CD4-positive, alpha-beta T cell (primary cell): ENCODE results near the gene NFATC1. TPM values are rescaled to one million over a fixed set of nuclear protein-coding genes. Genes with fewer than 3 reads are reported as not detected.
A peak's percentile ranks its signal among the peaks of the same experiment; 100 is the strongest.

Experiments used
- ATAC-seq: fragments of 200-7000 bp; cut with Tn5 transposase; one replicate; pipeline ENCODE4 v1.10.0; 2022; ENCODE audit warnings: mild to moderate bottlenecking; ENCODE audit not compliant: poor library complexity
- CTCF ChIA-PET: fragments of 350-600 bp; sonication (Branson Sonifier 250); formaldehyde crosslinking; loops from one replicate; lab custom pipeline; 2021; ENCODE audit warnings: antibody characterized with exemption, inconsistent platforms; lab: Charles Lee
- POLR2A ChIA-PET: fragments of 350-600 bp; sonication (Branson Sonifier 250); formaldehyde crosslinking; loops from one replicate; lab custom pipeline; 2021; ENCODE audit warnings: antibody characterized with exemption, inconsistent platforms; lab: Charles Lee
- DNase-seq, 14 experiments: peaks; one replicate each; pipeline ENCODE4 v3.0.0-alpha.2; 2013 to 2020; ENCODE audit warnings: mixed read lengths in 2 of 14
- H3K27ac ChIP-seq, 2 donors: one replicate each; pipeline versions ENCODE4 v1.5.1 to v1.7.0; 2013; ENCODE audit warnings: low read length in 2 of 2, low read depth in 1 of 2, mild to moderate bottlenecking in 1 of 2
- H3K27me3 ChIP-seq, 2 experiments: 1 replicate in 1 of 2; 2 replicates in 1 of 2; pipeline versions ENCODE4 v1.6.1 to v1.7.0; 2013; ENCODE audit warnings: low read length in 2 of 2, control low read depth in 1 of 2, mild to moderate bottlenecking in 1 of 2, moderate library complexity in 1 of 2; ENCODE audit not compliant: insufficient read depth in 2 of 2, control insufficient read depth in 1 of 2
- H3K36me3 ChIP-seq: one replicate; pipeline ENCODE4 v1.6.1; 2013; ENCODE audit warnings: low read length, control low read depth; ENCODE audit not compliant: insufficient read depth
- H3K4me1 ChIP-seq: one replicate; pipeline ENCODE4 v1.6.1; 2013; ENCODE audit warnings: low read length, control low read depth; ENCODE audit not compliant: insufficient read depth
- H3K4me3 ChIP-seq: one replicate; pipeline ENCODE4 v1.5.1; 2013; ENCODE audit warnings: mild to moderate bottlenecking, low read length, moderate library complexity
- H3K9me3 ChIP-seq, 2 experiments: 1 replicate in 1 of 2; 2 replicates in 1 of 2; pipeline versions ENCODE4 v1.6.1 to v1.7.0; 2013; ENCODE audit warnings: low read length in 2 of 2, mild to moderate bottlenecking in 2 of 2, control low read depth in 1 of 2, moderate library complexity in 1 of 2; ENCODE audit not compliant: control insufficient read depth in 1 of 2, insufficient read depth in 1 of 2
- H3K27ac Mint-ChIP-seq: one replicate; pipeline ENCODE4 v1.8.0; 2020; ENCODE audit warnings: mixed read lengths
- H3K27me3 Mint-ChIP-seq: one replicate; pipeline ENCODE4 v1.8.0; 2021; ENCODE audit warnings: mixed read lengths
- H3K36me3 Mint-ChIP-seq: one replicate; pipeline ENCODE4 v1.8.0; 2021; ENCODE audit warnings: low read depth, mixed read lengths
- H3K4me1 Mint-ChIP-seq: one replicate; pipeline ENCODE4 v1.8.0; 2021; ENCODE audit warnings: low read depth, mixed read lengths
- H3K4me3 Mint-ChIP-seq: one replicate; pipeline ENCODE4 v1.8.0; 2020; ENCODE audit warnings: mild to moderate bottlenecking, mixed read lengths
- H3K9me3 Mint-ChIP-seq: one replicate; pipeline ENCODE4 v1.8.0; 2020; ENCODE audit warnings: mixed read lengths
- CTCF ChIP-seq: fragments of 200-600 bp; IDR thresholded peaks from one replicate; pipeline ENCODE4 v1.8.0; 2022; ENCODE audit warnings: antibody characterized with exemption, mild to moderate bottlenecking
- intact Hi-C, 2 experiments: fragments of 100-400 bp; cut with DNase I in 1 of 2; cut with micrococcal nuclease in 1 of 2; formaldehyde crosslinking; loops; one replicate each; pipeline versions ENCODE4 v1.15.1 to v1.9.0; 2023 to 2025; cut with DNase I, micrococcal nuclease
- total RNA-seq, 174 experiments: library from RNA in 2 of 174; stranded (reverse) in 2 of 174; gene quantifications; one replicate each; pipeline ENCODE4 v1.2.3 and lab custom pipeline; 2021 to 2026

The NFATC1 gene
- total RNA-seq, 2 experiments from 2014 or later: 107 to 113 TPM

GRCh38 chr18:79438089-79438897, 42.6 kb downstream of the NFATC1 start:
- Mint-ChIP-seq H3K36me3 (peaks cover 58% of the 10 kb centered on the region), H3K9me3 (no peaks in the 10 kb centered on the region), H3K4me1 (peaks cover 56% of the 10 kb centered on the region), H3K27me3 (no peaks in the 10 kb centered on the region), H3K27ac (peak overlapping the region; percentile 81), H3K4me3 (peak overlapping the region; percentile 34)
- Histone ChIP-seq H3K4me3 (no peak overlapping the region), H3K36me3 (peaks cover 58% of the 10 kb centered on the region), H3K9me3 (no peaks in the 10 kb centered on the region), H3K4me1 (peaks cover 66% of the 10 kb centered on the region), H3K27ac (no peak overlapping the region), H3K27me3 (no peaks in the 10 kb centered on the region)
- ATAC-seq: no peak
- ChIA-PET CTCF (no interaction called here), POLR2A (interaction anchor here (1.4 to 1.5 kb wide), 2 partner anchors 33 to 86 kb away, joined by 4 read pairs; no protein-coding TSS in a partner anchor)
- no peak for TF ChIP-seq CTCF
- DNase-seq: no peak
- intact Hi-C loops: loop anchor here in 1 of 2 experiments (2.0 to 5.0 kb wide), 2 partner anchors 41 to 85 kb away; partner anchors contain the start of gene NFATC1

GRCh38 chr18:79438898-79439627, 43.3 kb downstream of the NFATC1 start:
- Histone ChIP-seq H3K4me3 (no peak overlapping the region), H3K4me1 (peaks cover 68% of the 10 kb centered on the region), H3K9me3 (no peaks in the 10 kb centered on the region), H3K27ac (no peak overlapping the region), H3K36me3 (peaks cover 53% of the 10 kb centered on the region), H3K27me3 (no peaks in the 10 kb centered on the region)
- intact Hi-C loops: loop anchor here in 1 of 2 experiments (2.0 to 5.0 kb wide), 2 partner anchors 42 to 84 kb away; partner anchors contain the start of gene NFATC1
- TF ChIP-seq CTCF: no peak
- Mint-ChIP-seq H3K27me3 (no peaks in the 10 kb centered on the region), H3K36me3 (peaks cover 58% of the 10 kb centered on the region), H3K4me1 (peaks cover 56% of the 10 kb centered on the region), H3K9me3 (no peaks in the 10 kb centered on the region), H3K4me3 (peak overlapping the region; percentile 15), H3K27ac (peak overlapping the region; percentile 81)
- POLR2A ChIA-PET: interaction anchor here (1.4 to 1.5 kb wide), 2 partner anchors 33 to 85 kb away, joined by 4 read pairs; no protein-coding TSS in a partner anchor
- ATAC-seq (peak; percentile 51), DNase-seq (peak in 13 of 14 experiments; percentile 10 to 77 (median 41))
- CTCF ChIA-PET: no interaction called here

- intact Hi-C loops: loop anchor here in 1 of 2 experiments (2.0 to 5.0 kb wide), 3 partner anchors 32 to 83 kb away; partner anchors contain the start of gene NFATC1
- no peak overlapping the region for H3K27ac ChIP-seq
- no peak overlapping the region for H3K4me3 ChIP-seq
- POLR2A ChIA-PET: interaction anchor here (1.4 to 1.5 kb wide), 2 partner anchors 34 to 84 kb away, joined by 4 read pairs; no protein-coding TSS in a partner anchor
- no peaks in the 10 kb centered on the region for H3K9me3 Mint-ChIP-seq
- CTCF ChIA-PET: no interaction called here
- H3K36me3 ChIP-seq: peaks cover 53% of the 10 kb centered on the region
- no peaks in the 10 kb centered on the region for H3K27me3 ChIP-seq
- H3K4me1 Mint-ChIP-seq: peaks cover 55% of the 10 kb centered on the region
- DNase-seq (no peak), ATAC-seq (no peak)
- peak overlapping the region; percentile 39 for H3K4me3 Mint-ChIP-seq
- H3K27ac Mint-ChIP-seq: peak overlapping the region; percentile 81
- H3K9me3 ChIP-seq: no peaks in the 10 kb centered on the region
- no peak for TF ChIP-seq CTCF
- H3K27me3 Mint-ChIP-seq: no peaks in the 10 kb centered on the region
- H3K4me1 ChIP-seq: peaks cover 64% of the 10 kb centered on the region
- peaks cover 55% of the 10 kb centered on the region for H3K36me3 Mint-ChIP-seq
Observed at GRCh38 chr18:79439628-79440023, 43.9 kb downstream of the NFATC1 start.
